A673 (cell line): ENCODE measurements around the gene ARFRP1. TPM values are rescaled to one million over a fixed set of nuclear protein-coding genes. Genes with fewer than 3 reads are reported as not detected.

Experiments
- BruUV-seq: library from RNA; stranded (reverse); fragments of 400-500 nt; replicated peaks from 2 replicates; lab custom pipeline; 2021; lab: Mats Ljungman, UMichigan
- CTCF ChIA-PET: fragments of 300-600 bp; sonication (Branson Sonifier 250); formaldehyde crosslinking; loops from one replicate; lab custom pipeline; 2022; ENCODE audit warnings: antibody characterized with exemption; lab: Charles Lee
- POLR2A ChIA-PET: fragments of 300-600 bp; sonication (Branson Sonifier 250); formaldehyde crosslinking; loops from one replicate; lab custom pipeline; 2022; ENCODE audit warnings: antibody characterized with exemption; ENCODE audit not compliant: low non-redundant PET; lab: Charles Lee
- DNase-seq: peaks from one replicate; pipeline ENCODE4 v3.0.0-alpha.2; 2015; ENCODE audit warnings: low spot score
- H3K27ac ChIP-seq: fragments of 200-600 bp; sonication (generic); 2 replicates; pipeline ENCODE4 v1.5.1; 2016; ENCODE audit warnings: mixed run types, low read depth, mild to moderate bottlenecking, mixed read lengths, antibody characterized with exemption, low read length; ENCODE audit not compliant: poor library complexity, severe bottlenecking
- H3K27me3 ChIP-seq: fragments of 200-600 bp; sonication (generic); replicated peaks from 2 replicates; pipeline ENCODE4 v1.6.1; 2017; ENCODE audit warnings: mixed run types, low read depth, mild to moderate bottlenecking, mixed read lengths, antibody characterized with exemption, low read length; ENCODE audit not compliant: insufficient read depth, poor library complexity
- H3K36me3 ChIP-seq: fragments of 200-600 bp; sonication (generic); 2 replicates; pipeline ENCODE4 v1.6.1; 2016; ENCODE audit warnings: mixed run types, mild to moderate bottlenecking, mixed read lengths, antibody characterized with exemption, low read length; ENCODE audit not compliant: insufficient read depth, poor library complexity, severe bottlenecking
- H3K4me1 ChIP-seq: fragments of 200-600 bp; sonication (generic); 2 replicates; pipeline ENCODE4 v1.6.1; 2017; ENCODE audit warnings: mixed run types, mild to moderate bottlenecking, mixed read lengths, antibody characterized with exemption, low read length; ENCODE audit not compliant: insufficient read depth, poor library complexity, severe bottlenecking
- H3K4me3 ChIP-seq: fragments of 200-600 bp; sonication (generic); 2 replicates; pipeline ENCODE4 v1.5.1; 2016; ENCODE audit warnings: low read depth, mixed run types, mild to moderate bottlenecking, mixed read lengths, low read length; ENCODE audit not compliant: poor library complexity, severe bottlenecking
- H3K9me3 ChIP-seq: fragments of 200-600 bp; sonication (generic); 2 replicates; pipeline ENCODE4 v1.6.1; 2016; ENCODE audit warnings: mixed run types, low read depth, mild to moderate bottlenecking, mixed read lengths, antibody characterized with exemption, low read length; ENCODE audit not compliant: poor library complexity, severe bottlenecking
- EZH2 ChIP-seq: fragments of 200-600 bp; sonication (generic); IDR thresholded peaks from 2 replicates; pipeline ENCODE4 v1.6.1; 2017; ENCODE audit warnings: borderline replicate concordance, low read depth, mild to moderate bottlenecking, mixed read lengths, antibody characterized with exemption, low read length; ENCODE audit not compliant: poor library complexity, severe bottlenecking
- intact Hi-C: fragments of 100-400 bp; cut with micrococcal nuclease; formaldehyde crosslinking; loops from one replicate; pipeline ENCODE4 v1.10.0; 2022; ENCODE audit not compliant: unreplicated experiment
- total RNA-seq: library from RNA; stranded (reverse); gene quantifications from 2 replicates; pipeline ENCODE4 v1.2.3, GENCODE V29; 2021
- TF ChIP-seq, protein P1 (sequence below): fragments of 300-800, 200-600 bp; sonication (generic); conservative IDR thresholded peaks from 2 replicates; pipeline ENCODE4 v1.5.1; 2017; ENCODE audit warnings: low read depth, mild to moderate bottlenecking, antibody characterized with exemption, low read length, moderate library complexity, mixed read lengths

ARFRP1 gene
- total RNA-seq, 1 experiment from 2014 or later = 41.1 TPM

DNA sequence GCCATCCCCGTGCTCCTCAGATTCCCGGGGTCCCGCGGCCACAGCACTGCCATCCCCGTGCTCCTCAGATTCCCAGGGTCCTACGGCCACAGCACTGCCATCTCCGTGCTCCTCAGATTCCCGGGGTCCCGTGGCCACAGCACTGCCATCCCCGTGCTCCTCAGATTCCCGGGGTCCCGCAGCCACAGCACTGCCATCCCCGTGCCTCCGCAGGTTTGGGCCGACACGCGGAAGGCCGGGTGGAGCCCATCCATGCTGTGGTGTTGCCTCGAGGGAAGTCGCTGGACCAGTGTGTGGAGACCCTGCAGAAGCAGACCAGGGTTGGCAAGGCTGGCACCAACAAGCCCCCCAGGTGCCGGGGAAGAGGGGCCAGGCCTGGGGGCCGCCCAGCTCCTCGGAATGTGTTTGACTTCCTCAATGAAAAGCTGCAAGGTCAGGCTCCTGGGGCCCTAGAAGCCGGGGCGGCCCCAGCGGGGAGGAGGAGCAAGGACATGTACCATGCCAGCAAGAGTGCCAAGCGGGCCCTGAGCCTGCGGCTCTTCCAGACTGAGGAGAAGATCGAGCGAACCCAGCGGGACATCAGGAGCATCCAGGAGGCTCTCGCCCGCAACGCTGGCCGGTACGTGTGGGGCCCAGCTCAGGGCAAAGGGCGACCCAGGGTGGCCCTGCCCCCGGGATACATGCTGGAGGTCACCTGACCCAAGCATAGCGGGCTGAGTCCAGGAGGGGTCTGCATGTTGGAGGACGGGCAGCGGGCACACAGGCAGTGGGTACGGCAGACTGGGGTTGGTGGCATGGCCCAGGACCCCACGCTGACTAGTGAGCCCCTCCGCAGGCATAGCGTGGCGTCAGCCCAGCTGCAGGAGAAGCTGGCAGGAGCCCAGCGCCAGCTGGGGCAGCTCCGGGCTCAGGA, 27.4 kb upstream of the ARFRP1 start:
- TSS peak; percentile 78 for BruUV-seq
- peaks cover 5% of the 10 kb centered on the region for H3K36me3 ChIP-seq
- no peaks in the 10 kb centered on the region for H3K9me3 ChIP-seq
- no peak for DNase-seq
- H3K27ac ChIP-seq = no peak overlapping the region
- no peaks in the 10 kb centered on the region for H3K4me1 ChIP-seq
- intact Hi-C loops = no loop called here
- POLR2A ChIA-PET = no interaction called here
- TF ChIP-seq EZH2 = no peak
- TF ChIP-seq, protein P1, sequence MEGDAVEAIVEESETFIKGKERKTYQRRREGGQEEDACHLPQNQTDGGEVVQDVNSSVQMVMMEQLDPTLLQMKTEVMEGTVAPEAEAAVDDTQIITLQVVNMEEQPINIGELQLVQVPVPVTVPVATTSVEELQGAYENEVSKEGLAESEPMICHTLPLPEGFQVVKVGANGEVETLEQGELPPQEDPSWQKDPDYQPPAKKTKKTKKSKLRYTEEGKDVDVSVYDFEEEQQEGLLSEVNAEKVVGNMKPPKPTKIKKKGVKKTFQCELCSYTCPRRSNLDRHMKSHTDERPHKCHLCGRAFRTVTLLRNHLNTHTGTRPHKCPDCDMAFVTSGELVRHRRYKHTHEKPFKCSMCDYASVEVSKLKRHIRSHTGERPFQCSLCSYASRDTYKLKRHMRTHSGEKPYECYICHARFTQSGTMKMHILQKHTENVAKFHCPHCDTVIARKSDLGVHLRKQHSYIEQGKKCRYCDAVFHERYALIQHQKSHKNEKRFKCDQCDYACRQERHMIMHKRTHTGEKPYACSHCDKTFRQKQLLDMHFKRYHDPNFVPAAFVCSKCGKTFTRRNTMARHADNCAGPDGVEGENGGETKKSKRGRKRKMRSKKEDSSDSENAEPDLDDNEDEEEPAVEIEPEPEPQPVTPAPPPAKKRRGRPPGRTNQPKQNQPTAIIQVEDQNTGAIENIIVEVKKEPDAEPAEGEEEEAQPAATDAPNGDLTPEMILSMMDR = no peak
- H3K27me3 ChIP-seq = no peaks in the 10 kb centered on the region
- CTCF ChIA-PET = no interaction called here
- H3K4me3 ChIP-seq = no peak overlapping the region

DNA sequence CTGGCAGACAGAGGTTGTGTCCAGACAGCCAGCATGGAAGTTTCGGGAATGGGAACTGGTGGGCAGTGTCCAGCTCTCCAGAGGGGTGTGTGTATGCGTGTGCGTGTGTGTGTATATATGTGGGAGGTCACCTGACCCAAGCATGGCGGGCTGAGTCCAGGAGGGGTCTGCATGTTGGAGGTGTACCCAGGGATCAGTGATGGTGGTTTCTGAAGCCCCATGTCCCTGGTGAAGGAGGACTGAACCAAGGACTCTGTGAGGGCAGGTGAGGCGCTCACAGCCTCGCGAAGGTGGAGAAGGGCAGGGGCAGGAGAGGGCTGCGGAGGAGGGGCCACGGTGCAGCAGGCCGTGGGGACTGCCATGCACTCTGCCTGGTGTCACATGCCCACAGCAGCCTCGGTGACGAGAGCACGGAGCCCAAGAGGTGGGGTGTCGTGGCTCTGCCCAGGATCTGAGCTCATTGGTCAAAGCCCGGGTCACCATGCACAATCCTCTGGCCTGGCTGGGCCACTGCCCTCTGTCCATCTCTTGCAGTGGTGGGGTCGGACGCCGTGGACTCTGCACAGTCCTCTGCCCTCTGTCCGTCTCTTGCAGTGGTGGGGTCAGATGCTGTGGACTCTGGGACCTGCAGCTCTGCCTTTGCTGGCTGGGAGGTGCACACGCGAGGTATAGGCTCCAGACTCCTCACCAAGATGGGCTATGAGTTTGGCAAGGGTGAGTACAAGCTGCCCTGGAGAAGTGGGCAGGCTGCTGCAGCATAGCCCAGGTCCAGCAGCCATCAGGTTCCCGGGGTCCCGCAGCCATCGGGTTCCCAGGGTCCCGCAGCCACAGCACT, 26.6 kb upstream of the ARFRP1 start:
- no peaks in the 10 kb centered on the region for H3K27me3 ChIP-seq
- BruUV-seq = no TSS peak
- peaks cover 8% of the 10 kb centered on the region for H3K36me3 ChIP-seq
- no peak overlapping the region for H3K4me3 ChIP-seq
- POLR2A ChIA-PET = no interaction called here
- CTCF ChIA-PET = no interaction called here
- no peak for DNase-seq
- intact Hi-C loops = no loop called here
- TF ChIP-seq, protein P1 = no peak
- TF ChIP-seq EZH2 = no peak
- no peaks in the 10 kb centered on the region for H3K4me1 ChIP-seq
- no peaks in the 10 kb centered on the region for H3K9me3 ChIP-seq
- no peak overlapping the region for H3K27ac ChIP-seq

DNA sequence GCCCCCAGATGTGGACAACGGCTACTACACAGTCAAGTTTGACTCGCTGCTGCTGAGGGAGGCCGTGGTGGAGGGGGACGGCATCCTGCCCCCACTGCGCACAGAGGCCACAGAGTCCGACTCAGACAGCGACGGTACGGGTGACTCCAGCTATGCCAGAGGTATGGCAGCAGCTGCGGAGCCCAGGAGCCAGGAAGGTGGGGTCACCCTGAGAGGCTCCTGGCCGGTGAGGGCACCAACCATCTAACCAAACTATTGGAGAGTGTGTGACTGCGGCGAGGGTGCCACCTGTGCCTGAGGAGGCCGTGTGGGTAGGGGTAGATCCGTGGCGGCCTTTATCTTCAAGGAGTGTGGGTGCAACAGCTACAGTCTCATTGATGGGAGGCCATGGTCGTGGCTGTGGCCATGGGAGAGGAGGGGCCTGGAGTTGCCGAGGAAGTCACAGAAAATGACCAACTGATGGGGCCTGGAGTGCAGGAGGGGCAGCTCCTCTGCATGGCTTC, 25.9 kb upstream of the ARFRP1 start:
- no peak for DNase-seq
- Histone ChIP-seq H3K9me3 (no peaks in the 10 kb centered on the region), H3K27me3 (no peaks in the 10 kb centered on the region), H3K4me1 (no peaks in the 10 kb centered on the region), H3K4me3 (no peak overlapping the region), H3K27ac (no peak overlapping the region), H3K36me3 (peaks cover 8% of the 10 kb centered on the region)
- BruUV-seq = no TSS peak
- ChIA-PET POLR2A (no interaction called here), CTCF (no interaction called here)
- intact Hi-C loops = no loop called here
- no peak for TF ChIP-seq EZH2
- TF ChIP-seq, protein P1 = no peak
